Stimulated activated CD8-positive, alpha-beta memory T cell treated with anti-CD3 and anti-CD28 coated beads, Interleukin-15, amount 100 ng/mL, for 24 hours (primary cell): ENCODE data around the gene FGFRL1.

ENCODE experiments used
- DNase-seq: peaks from one replicate; pipeline ENCODE4 v3.0.0-alpha.2; 2020; ENCODE audit warnings: low read depth

Gene FGFRL1

GRCh38 chr4:1075809-1076699 lies 64.6 kb downstream of the FGFRL1 start:
- no peak for DNase-seq
